Measurements from ENCODE around the gene SUGP2. TPM values are rescaled to one million over a fixed set of nuclear protein-coding genes. Genes with fewer than 3 reads are reported as not detected.

The SUGP2 gene
- total and polyA plus RNA-seq, 2 experiments from 2014 or later, result 102 to 109 TPM

DNA sequence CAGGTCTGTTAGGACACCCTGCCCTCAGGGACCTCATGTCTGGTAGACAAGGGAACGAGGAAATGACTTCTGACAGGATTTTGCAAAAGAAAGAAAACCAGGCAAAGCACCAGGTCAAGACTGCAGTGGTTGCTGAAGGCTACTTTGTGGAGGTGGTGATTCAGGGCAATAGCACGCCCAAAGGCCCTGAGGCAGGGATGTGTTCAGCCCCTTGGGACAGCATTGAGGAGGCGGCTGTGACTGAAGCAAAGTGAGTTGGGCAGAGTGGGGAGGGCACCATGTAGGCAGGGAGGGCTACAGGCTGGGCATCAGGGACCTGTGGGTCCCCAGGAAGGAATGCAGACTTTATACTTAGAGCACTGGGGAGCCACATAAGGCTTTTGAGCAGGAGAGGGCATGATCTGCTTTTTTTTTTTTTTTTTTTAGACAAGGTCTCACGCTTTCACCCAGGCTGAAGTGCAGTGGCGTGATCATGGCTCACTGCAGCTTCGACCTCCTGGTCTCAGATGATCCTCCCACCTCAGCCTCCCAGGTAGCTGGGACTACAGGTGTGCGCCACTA, 81.5 kb downstream of the SUGP2 start (continued):
- TF ChIP-seq JUNB (IDR thresholded peaks at IDR 0.05; ENCODE audit: unreplicated experiment), result no peak

DNA sequence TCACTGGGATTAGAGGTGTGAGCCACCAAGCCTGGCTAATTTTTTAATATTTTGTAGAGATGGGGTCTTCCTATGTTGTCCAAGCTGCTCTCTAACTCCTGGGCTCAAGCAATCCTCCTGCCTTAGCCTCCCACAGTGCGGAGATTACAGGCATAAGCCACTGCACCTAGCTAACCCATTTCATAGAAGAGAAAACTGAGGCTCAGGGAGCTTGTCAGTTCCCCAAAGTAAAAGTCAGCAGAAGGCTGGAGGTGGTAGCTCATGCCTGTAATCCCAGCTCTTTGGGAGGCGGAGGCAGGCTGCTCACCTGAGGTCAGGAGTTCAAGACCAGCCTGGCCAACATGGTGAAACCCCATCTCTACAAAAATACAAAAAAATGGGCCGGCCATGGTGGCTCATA, 83.5 kb downstream of the SUGP2 start:
- no peaks in the 10 kb centered on the region for H3K4me1 Mint-ChIP-seq
- no peaks in the 10 kb centered on the region for H3K79me2 ChIP-seq (replicated peaks; ENCODE audit: insufficient read depth)
- no peaks in the 10 kb centered on the region for H3K36me3 ChIP-seq (ENCODE audit: insufficient read depth)
- TF ChIP-seq EZH2 (IDR thresholded peaks at IDR 0.05; ENCODE audit: low read depth, unreplicated experiment) (no peak), NANOG (IDR thresholded peaks at IDR 0.05; ENCODE audit: borderline replicate concordance) (no peak), EZH2phosphoT487 (IDR thresholded peaks at IDR 0.05; ENCODE audit: unreplicated experiment) (no peak), ZNF331 (CRISPR knock-in tag; IDR thresholded peaks at IDR 0.05; ENCODE audit: low read depth) (no peak), POLR2AphosphoS5 (IDR thresholded peaks at IDR 0.05; ENCODE audit: low read depth) (no peak), STAT1 (IDR thresholded peaks at IDR 0.05; ENCODE audit: unreplicated experiment) (no peak), JUNB (IDR thresholded peaks at IDR 0.05; ENCODE audit: unreplicated experiment) (no peak)
- TF ChIP-seq, protein P1, sequence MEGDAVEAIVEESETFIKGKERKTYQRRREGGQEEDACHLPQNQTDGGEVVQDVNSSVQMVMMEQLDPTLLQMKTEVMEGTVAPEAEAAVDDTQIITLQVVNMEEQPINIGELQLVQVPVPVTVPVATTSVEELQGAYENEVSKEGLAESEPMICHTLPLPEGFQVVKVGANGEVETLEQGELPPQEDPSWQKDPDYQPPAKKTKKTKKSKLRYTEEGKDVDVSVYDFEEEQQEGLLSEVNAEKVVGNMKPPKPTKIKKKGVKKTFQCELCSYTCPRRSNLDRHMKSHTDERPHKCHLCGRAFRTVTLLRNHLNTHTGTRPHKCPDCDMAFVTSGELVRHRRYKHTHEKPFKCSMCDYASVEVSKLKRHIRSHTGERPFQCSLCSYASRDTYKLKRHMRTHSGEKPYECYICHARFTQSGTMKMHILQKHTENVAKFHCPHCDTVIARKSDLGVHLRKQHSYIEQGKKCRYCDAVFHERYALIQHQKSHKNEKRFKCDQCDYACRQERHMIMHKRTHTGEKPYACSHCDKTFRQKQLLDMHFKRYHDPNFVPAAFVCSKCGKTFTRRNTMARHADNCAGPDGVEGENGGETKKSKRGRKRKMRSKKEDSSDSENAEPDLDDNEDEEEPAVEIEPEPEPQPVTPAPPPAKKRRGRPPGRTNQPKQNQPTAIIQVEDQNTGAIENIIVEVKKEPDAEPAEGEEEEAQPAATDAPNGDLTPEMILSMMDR (conservative IDR thresholded peaks at IDR 0.05; ENCODE audit: low read depth in 2 of 2), result no peak
- TF ChIP-seq, protein P2, sequence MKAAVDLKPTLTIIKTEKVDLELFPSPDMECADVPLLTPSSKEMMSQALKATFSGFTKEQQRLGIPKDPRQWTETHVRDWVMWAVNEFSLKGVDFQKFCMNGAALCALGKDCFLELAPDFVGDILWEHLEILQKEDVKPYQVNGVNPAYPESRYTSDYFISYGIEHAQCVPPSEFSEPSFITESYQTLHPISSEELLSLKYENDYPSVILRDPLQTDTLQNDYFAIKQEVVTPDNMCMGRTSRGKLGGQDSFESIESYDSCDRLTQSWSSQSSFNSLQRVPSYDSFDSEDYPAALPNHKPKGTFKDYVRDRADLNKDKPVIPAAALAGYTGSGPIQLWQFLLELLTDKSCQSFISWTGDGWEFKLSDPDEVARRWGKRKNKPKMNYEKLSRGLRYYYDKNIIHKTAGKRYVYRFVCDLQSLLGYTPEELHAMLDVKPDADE (IDR thresholded peaks at IDR 0.05), result no peak
- TF ChIP-seq, protein P3, sequence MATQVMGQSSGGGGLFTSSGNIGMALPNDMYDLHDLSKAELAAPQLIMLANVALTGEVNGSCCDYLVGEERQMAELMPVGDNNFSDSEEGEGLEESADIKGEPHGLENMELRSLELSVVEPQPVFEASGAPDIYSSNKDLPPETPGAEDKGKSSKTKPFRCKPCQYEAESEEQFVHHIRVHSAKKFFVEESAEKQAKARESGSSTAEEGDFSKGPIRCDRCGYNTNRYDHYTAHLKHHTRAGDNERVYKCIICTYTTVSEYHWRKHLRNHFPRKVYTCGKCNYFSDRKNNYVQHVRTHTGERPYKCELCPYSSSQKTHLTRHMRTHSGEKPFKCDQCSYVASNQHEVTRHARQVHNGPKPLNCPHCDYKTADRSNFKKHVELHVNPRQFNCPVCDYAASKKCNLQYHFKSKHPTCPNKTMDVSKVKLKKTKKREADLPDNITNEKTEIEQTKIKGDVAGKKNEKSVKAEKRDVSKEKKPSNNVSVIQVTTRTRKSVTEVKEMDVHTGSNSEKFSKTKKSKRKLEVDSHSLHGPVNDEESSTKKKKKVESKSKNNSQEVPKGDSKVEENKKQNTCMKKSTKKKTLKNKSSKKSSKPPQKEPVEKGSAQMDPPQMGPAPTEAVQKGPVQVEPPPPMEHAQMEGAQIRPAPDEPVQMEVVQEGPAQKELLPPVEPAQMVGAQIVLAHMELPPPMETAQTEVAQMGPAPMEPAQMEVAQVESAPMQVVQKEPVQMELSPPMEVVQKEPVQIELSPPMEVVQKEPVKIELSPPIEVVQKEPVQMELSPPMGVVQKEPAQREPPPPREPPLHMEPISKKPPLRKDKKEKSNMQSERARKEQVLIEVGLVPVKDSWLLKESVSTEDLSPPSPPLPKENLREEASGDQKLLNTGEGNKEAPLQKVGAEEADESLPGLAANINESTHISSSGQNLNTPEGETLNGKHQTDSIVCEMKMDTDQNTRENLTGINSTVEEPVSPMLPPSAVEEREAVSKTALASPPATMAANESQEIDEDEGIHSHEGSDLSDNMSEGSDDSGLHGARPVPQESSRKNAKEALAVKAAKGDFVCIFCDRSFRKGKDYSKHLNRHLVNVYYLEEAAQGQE (IDR thresholded peaks at IDR 0.05; ENCODE audit: unreplicated experiment), result no peak
- TF ChIP-seq, protein P4, sequence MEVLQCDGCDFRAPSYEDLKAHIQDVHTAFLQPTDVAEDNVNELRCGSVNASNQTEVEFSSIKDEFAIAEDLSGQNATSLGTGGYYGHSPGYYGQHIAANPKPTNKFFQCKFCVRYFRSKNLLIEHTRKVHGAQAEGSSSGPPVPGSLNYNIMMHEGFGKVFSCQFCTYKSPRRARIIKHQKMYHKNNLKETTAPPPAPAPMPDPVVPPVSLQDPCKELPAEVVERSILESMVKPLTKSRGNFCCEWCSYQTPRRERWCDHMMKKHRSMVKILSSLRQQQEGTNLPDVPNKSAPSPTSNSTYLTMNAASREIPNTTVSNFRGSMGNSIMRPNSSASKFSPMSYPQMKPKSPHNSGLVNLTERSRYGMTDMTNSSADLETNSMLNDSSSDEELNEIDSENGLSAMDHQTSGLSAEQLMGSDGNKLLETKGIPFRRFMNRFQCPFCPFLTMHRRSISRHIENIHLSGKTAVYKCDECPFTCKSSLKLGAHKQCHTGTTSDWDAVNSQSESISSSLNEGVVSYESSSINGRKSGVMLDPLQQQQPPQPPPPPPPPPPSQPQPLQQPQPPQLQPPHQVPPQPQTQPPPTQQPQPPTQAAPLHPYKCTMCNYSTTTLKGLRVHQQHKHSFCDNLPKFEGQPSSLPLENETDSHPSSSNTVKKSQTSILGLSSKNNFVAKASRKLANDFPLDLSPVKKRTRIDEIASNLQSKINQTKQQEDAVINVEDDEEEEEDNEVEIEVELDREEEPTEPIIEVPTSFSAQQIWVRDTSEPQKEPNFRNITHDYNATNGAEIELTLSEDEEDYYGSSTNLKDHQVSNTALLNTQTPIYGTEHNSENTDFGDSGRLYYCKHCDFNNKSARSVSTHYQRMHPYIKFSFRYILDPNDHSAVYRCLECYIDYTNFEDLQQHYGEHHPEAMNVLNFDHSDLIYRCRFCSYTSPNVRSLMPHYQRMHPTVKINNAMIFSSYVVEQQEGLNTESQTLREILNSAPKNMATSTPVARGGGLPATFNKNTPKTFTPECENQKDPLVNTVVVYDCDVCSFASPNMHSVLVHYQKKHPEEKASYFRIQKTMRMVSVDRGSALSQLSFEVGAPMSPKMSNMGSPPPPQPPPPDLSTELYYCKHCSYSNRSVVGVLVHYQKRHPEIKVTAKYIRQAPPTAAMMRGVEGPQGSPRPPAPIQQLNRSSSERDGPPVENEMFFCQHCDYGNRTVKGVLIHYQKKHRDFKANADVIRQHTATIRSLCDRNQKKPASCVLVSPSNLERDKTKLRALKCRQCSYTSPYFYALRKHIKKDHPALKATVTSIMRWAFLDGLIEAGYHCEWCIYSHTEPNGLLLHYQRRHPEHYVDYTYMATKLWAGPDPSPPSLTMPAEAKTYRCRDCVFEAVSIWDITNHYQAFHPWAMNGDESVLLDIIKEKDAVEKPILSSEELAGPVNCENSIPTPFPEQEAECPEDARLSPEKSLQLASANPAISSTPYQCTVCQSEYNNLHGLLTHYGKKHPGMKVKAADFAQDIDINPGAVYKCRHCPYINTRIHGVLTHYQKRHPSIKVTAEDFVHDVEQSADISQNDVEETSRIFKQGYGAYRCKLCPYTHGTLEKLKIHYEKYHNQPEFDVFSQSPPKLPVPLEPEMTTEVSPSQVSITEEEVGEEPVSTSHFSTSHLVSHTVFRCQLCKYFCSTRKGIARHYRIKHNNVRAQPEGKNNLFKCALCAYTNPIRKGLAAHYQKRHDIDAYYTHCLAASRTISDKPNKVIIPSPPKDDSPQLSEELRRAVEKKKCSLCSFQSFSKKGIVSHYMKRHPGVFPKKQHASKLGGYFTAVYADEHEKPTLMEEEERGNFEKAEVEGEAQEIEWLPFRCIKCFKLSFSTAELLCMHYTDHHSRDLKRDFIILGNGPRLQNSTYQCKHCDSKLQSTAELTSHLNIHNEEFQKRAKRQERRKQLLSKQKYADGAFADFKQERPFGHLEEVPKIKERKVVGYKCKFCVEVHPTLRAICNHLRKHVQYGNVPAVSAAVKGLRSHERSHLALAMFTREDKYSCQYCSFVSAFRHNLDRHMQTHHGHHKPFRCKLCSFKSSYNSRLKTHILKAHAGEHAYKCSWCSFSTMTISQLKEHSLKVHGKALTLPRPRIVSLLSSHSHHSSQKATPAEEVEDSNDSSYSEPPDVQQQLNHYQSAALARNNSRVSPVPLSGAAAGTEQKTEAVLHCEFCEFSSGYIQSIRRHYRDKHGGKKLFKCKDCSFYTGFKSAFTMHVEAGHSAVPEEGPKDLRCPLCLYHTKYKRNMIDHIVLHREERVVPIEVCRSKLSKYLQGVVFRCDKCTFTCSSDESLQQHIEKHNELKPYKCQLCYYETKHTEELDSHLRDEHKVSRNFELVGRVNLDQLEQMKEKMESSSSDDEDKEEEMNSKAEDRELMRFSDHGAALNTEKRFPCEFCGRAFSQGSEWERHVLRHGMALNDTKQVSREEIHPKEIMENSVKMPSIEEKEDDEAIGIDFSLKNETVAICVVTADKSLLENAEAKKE (CRISPR knock-in tag; IDR thresholded peaks at IDR 0.05), result no peak
- H3K9me3 Mint-ChIP-seq, result peaks cover under 1% of the 10 kb centered on the region; the same call in 1 of the 3 replicates
- H3K4me2 ChIP-seq, result no peak overlapping the region
- H3K9me2 ChIP-seq (ENCODE audit: insufficient read depth), result no peaks in the 10 kb centered on the region
- H3K4me1 ChIP-seq (ENCODE audit: insufficient read depth), result no peaks in the 10 kb centered on the region
- H3K36me3 Mint-ChIP-seq (ENCODE audit: low read depth), result peaks cover 9% of the 10 kb centered on the region
- no peaks in the 10 kb centered on the region for H3K27me3 ChIP-seq (ENCODE audit: insufficient read depth)
- H3F3A ChIP-seq (replicated peaks; ENCODE audit: low read depth), result no peaks in the 10 kb centered on the region
- no peak for ATAC-seq
- H3K27ac ChIP-seq (ENCODE audit: low read depth), result no peak overlapping the region
- no peak overlapping the region for H2AFZ ChIP-seq
- no peak overlapping the region for H3K4me3 Mint-ChIP-seq
- no peak overlapping the region for H3K27ac Mint-ChIP-seq
- no peak overlapping the region for H3K4me3 ChIP-seq
- peaks cover 9% of the 10 kb centered on the region for H3K27me3 Mint-ChIP-seq (ENCODE audit: insufficient read depth, low read depth, poor library complexity)
- H4K20me1 ChIP-seq (replicated peaks; ENCODE audit: insufficient read depth), result no peaks in the 10 kb centered on the region
- no peak for DNase-seq (ENCODE audit: low spot score)

Data from GM23338 (cell line).